Ovary (tissue), 3 donors: Measurements from ENCODE around the gene MED27.

Experiments
- EP300 ChIP-seq: sonication (generic); formaldehyde crosslinking; IDR thresholded peaks from one replicate; pipeline ENCODE4 v1.6.1; 2017; ENCODE audit warnings: antibody characterized with exemption
- POLR2A ChIP-seq: fragments of 450-650 bp; IDR thresholded peaks from one replicate; pipeline ENCODE4 v1.6.1; 2017; ENCODE audit warnings: antibody characterized with exemption, mild to moderate bottlenecking, moderate library complexity
- TF ChIP-seq, protein P1 (sequence below), 3 donors: fragments of 450-650 bp in 2 of 3; fragments of 200-600 bp in 1 of 3; IDR thresholded peaks; one replicate each; pipeline versions ENCODE4 v1.5.1 to v1.8.0; 2016 to 2022; ENCODE audit warnings: antibody characterized with exemption in 3 of 3, mild to moderate bottlenecking in 1 of 3
- donor health status: DM: no; HTN: no; CAD: no.

GRCh38 chr9:131884222-131884621 lies 195.4 kb downstream of the MED27 start:
- TF ChIP-seq EP300 (no peak), POLR2A (no peak)
- TF ChIP-seq, protein P1, sequence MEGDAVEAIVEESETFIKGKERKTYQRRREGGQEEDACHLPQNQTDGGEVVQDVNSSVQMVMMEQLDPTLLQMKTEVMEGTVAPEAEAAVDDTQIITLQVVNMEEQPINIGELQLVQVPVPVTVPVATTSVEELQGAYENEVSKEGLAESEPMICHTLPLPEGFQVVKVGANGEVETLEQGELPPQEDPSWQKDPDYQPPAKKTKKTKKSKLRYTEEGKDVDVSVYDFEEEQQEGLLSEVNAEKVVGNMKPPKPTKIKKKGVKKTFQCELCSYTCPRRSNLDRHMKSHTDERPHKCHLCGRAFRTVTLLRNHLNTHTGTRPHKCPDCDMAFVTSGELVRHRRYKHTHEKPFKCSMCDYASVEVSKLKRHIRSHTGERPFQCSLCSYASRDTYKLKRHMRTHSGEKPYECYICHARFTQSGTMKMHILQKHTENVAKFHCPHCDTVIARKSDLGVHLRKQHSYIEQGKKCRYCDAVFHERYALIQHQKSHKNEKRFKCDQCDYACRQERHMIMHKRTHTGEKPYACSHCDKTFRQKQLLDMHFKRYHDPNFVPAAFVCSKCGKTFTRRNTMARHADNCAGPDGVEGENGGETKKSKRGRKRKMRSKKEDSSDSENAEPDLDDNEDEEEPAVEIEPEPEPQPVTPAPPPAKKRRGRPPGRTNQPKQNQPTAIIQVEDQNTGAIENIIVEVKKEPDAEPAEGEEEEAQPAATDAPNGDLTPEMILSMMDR (IDR thresholded peaks at IDR 0.05) = no peak
